SK-N-SH (cell line): Measurements from ENCODE around the gene GALNT17. TPM values are rescaled to one million over a fixed set of nuclear protein-coding genes. Genes with fewer than 3 reads are reported as not detected.

Experiments
- CTCF ChIA-PET: fragments of 300-600, 350-600 bp; formaldehyde crosslinking; extraction: SDS; loops from one replicate; lab custom pipeline; 2021; lab: Yijun Ruan, JAX
- POLR2A ChIA-PET: fragments of 350-600 bp; sonication (Branson Sonifier 250); formaldehyde crosslinking; extraction: SDS; loops from one replicate; lab custom pipeline; 2020; ENCODE audit warnings: antibody characterized with exemption, inconsistent platforms; lab: Yijun Ruan, JAX
- DNase-seq: peaks from one replicate; pipeline ENCODE4 v3.0.0; 2012
- H2AFZ ChIP-seq: fragments of 200-600 bp; sonication (generic); 2 replicates; pipeline ENCODE4 v1.8.1; 2016; ENCODE audit warnings: antibody characterized with exemption, mild to moderate bottlenecking, low read depth
- H3F3A ChIP-seq: fragments of 200-600 bp; sonication (generic); replicated peaks from 2 replicates; pipeline ENCODE3; 2016; ENCODE audit warnings: antibody characterized with exemption, mild to moderate bottlenecking; ENCODE audit not compliant: insufficient read depth
- H3K27ac ChIP-seq, 2 experiments: fragments of 200-500 bp in 1 of 2; fragments of 200-600 bp in 1 of 2; sonication (Bioruptor generic) in 1 of 2; sonication (generic), shearing (Covaris generic) in 1 of 2; 2 replicates each; pipeline versions ENCODE4 v1.5.1 to v1.6.1; 2014 to 2016; ENCODE audit warnings: low read depth in 2 of 2, inconsistent platforms in 1 of 2, low read length in 1 of 2, mild to moderate bottlenecking in 1 of 2, mixed read lengths in 1 of 2
- H3K27me3 ChIP-seq: fragments of 200-600 bp; sonication (generic), shearing (Covaris generic); 2 replicates; pipeline ENCODE4 v1.6.1; 2016; ENCODE audit warnings: mixed run types; ENCODE audit not compliant: insufficient read depth
- H3K36me3 ChIP-seq, 2 experiments: fragments of 200-500 bp in 1 of 2; fragments of 200-600 bp in 1 of 2; sonication (Bioruptor generic) in 1 of 2; sonication (generic) in 1 of 2; replicated peaks in 1 of 2; 2 replicates each; pipeline versions ENCODE3 to v1.5.1; 2014 to 2016; ENCODE audit warnings: low read length in 1 of 2, mild to moderate bottlenecking in 1 of 2; ENCODE audit not compliant: insufficient read depth in 2 of 2, control insufficient read depth in 1 of 2
- H3K4me1 ChIP-seq, 2 experiments: fragments of 200-500 bp in 1 of 2; fragments of 200-600 bp in 1 of 2; sonication (Bioruptor generic) in 1 of 2; sonication (generic), shearing (Covaris generic) in 1 of 2; 2 replicates each; pipeline versions ENCODE4 v1.5.1 to v1.6.1; 2014 to 2016; ENCODE audit warnings: low read depth in 1 of 2, low read length in 1 of 2, mixed run types in 1 of 2; ENCODE audit not compliant: insufficient read depth in 2 of 2, control insufficient read depth in 1 of 2
- H3K4me2 ChIP-seq: fragments of 200-600 bp; sonication (generic), shearing (Covaris generic); 2 replicates; pipeline ENCODE4 v1.6.1; 2017; ENCODE audit warnings: mixed run types
- H3K4me3 ChIP-seq, 2 experiments: fragments of 200-500 bp in 1 of 2; fragments of 200-600 bp in 1 of 2; sonication (Bioruptor generic) in 1 of 2; sonication (generic), shearing (Covaris generic) in 1 of 2; 2 replicates each; pipeline versions ENCODE4 v1.5.1 to v1.8.1; 2014 to 2016; ENCODE audit warnings: low read depth in 2 of 2, inconsistent platforms in 1 of 2, low read length in 1 of 2, mild to moderate bottlenecking in 1 of 2, mixed read lengths in 1 of 2, moderate library complexity in 1 of 2
- H3K79me2 ChIP-seq: fragments of 200-600 bp; sonication (generic); 2 replicates; pipeline ENCODE4 v1.8.1; 2017; ENCODE audit warnings: mild to moderate bottlenecking; ENCODE audit not compliant: insufficient read depth
- H3K9ac ChIP-seq: fragments of 200-600 bp; sonication (generic); 2 replicates; pipeline ENCODE4 v1.6.1; 2017; ENCODE audit warnings: mixed run types
- H3K9me2 ChIP-seq: fragments of 200-600 bp; sonication (generic); 2 replicates; pipeline ENCODE4 v1.6.1; 2017; ENCODE audit warnings: mixed run types
- H3K9me3 ChIP-seq: fragments of 200-600 bp; sonication (generic); 2 replicates; pipeline ENCODE4 v1.6.1; 2017; ENCODE audit warnings: mixed run types, mild to moderate bottlenecking, moderate library complexity
- H4K20me1 ChIP-seq: fragments of 200-600 bp; sonication (generic); 2 replicates; pipeline ENCODE4 v1.6.1; 2017; ENCODE audit warnings: mild to moderate bottlenecking, mixed run types; ENCODE audit not compliant: insufficient read depth
- CHD2 ChIP-seq: fragments of 150-350 bp; IDR thresholded peaks from 2 replicates; pipeline ENCODE4 v1.6.1; 2018; ENCODE audit warnings: low read length; ENCODE audit not compliant: partially characterized antibody
- ELF1 ChIP-seq: IDR thresholded peaks from 2 replicates; pipeline ENCODE4 v1.4.0; 2012
- FOSL2 ChIP-seq: IDR thresholded peaks from 2 replicates; pipeline ENCODE4 v1.4.0; 2012; ENCODE audit warnings: low read depth, mild to moderate bottlenecking, moderate library complexity, borderline replicate concordance
- FOXJ3 ChIP-seq: sonication (generic); formaldehyde crosslinking; IDR thresholded peaks from 2 replicates; pipeline ENCODE4 v1.5.1; 2020; ENCODE audit warnings: mild to moderate bottlenecking, missing genetic modification reagents
- GABPA ChIP-seq: IDR thresholded peaks from 2 replicates; pipeline ENCODE4 v1.4.0; 2012; ENCODE audit warnings: low read depth, mild to moderate bottlenecking
- JUND ChIP-seq: IDR thresholded peaks from 2 replicates; pipeline ENCODE4 v1.4.0; 2012
- MEF2A ChIP-seq: IDR thresholded peaks from 2 replicates; pipeline ENCODE4 v1.4.0; 2012; ENCODE audit warnings: low read depth, borderline replicate concordance
- NRF1 ChIP-seq: IDR thresholded peaks from 2 replicates; pipeline ENCODE4 v1.6.1; 2012; ENCODE audit warnings: low read depth, mild to moderate bottlenecking, low read length
- RFX5 ChIP-seq: IDR thresholded peaks from 2 replicates; pipeline ENCODE4 v1.6.1; 2012; ENCODE audit warnings: mild to moderate bottlenecking, improper control_type of control experiment, low read length
- SIN3A ChIP-seq: IDR thresholded peaks from 2 replicates; pipeline ENCODE4 v1.6.1; 2012; ENCODE audit warnings: low read depth, mild to moderate bottlenecking, low read length, moderate library complexity, borderline replicate concordance
- TAF1 ChIP-seq: IDR thresholded peaks from 2 replicates; pipeline ENCODE4 v1.6.1; 2012; ENCODE audit warnings: low read depth, mild to moderate bottlenecking, low read length, moderate library complexity, borderline replicate concordance
- YY1 ChIP-seq: IDR thresholded peaks from 2 replicates; pipeline ENCODE4 v1.4.0; 2012; ENCODE audit warnings: low read depth, mild to moderate bottlenecking
- WGBS: methylation state at CpG from one replicate; pipeline ENCODE4 v1.1.6; 2017; ENCODE audit warnings: low lambda C conversion rate; 5-methylcytosine and 5-hydroxymethylcytosine counted together
- polyA plus RNA-seq, 3 experiments: library from polyadenylated mRNA; depleted of rRNA; stranded (reverse); fragments of >200 nt; gene quantifications; 2 replicates each; pipeline ENCODE4 v1.2.3, GENCODE V29; 2012
- TF ChIP-seq, protein P1 (sequence below): fragments of 150-350 bp; IDR thresholded peaks from 2 replicates; pipeline ENCODE4 v1.6.1; 2017; ENCODE audit warnings: antibody characterized with exemption, low read length, low read depth, borderline replicate concordance
- TF ChIP-seq, protein P2 (sequence below): fragments of 150-350 bp; IDR thresholded peaks from 2 replicates; pipeline ENCODE4 v1.6.1; 2016; ENCODE audit warnings: mild to moderate bottlenecking, low read depth, low read length
- TF ChIP-seq, protein P3 (sequence below): IDR thresholded peaks from 2 replicates; pipeline ENCODE4 v1.4.0; 2012; ENCODE audit warnings: low read depth, borderline replicate concordance
- TF ChIP-seq, protein P4 (sequence below): IDR thresholded peaks from 2 replicates; pipeline ENCODE4 v1.4.0; 2012; ENCODE audit warnings: low read depth

Gene GALNT17
- polyA plus RNA-seq, 1 of the 3 experiments (the other 2 are of a cell fraction): not detected

DNA sequence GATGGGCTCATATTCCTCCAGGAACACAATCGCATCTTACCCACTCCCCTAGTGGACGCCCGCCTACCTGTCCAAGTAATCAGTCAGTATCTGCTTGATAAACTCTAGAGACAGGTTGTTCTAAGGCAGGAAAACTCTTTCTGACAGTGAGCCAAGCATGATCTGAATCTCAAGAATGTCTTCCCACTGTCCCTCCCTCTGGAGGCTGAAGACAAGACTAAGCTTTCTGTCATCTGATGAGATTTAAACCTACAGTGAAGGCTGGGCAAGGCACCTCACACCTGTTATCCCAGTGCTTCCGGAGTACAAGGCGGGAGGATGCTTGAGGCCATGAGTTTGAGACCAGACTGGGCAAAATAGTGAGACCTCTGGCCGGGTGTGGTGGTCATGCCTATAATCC, 586.6 kb downstream of the GALNT17 start:
- Histone ChIP-seq H4K20me1 (no peaks in the 10 kb centered on the region), H3K9me2 (no peaks in the 10 kb centered on the region), H3K27me3 (no peaks in the 10 kb centered on the region), H3K9ac (no peak overlapping the region), H3K79me2 (no peaks in the 10 kb centered on the region), H3F3A (no peaks in the 10 kb centered on the region), H3K4me1 (no peaks in the 10 kb centered on the region), H3K4me3 (no peak overlapping the region), H3K27ac (no peak overlapping the region), H3K9me3 (no peaks in the 10 kb centered on the region), H2AFZ (no peak overlapping the region), H3K4me2 (no peak overlapping the region), H3K36me3 (no peaks in the 10 kb centered on the region)
- POLR2A ChIA-PET: no interaction called here
- no peak for TF ChIP-seq CHD2
- no peak for TF ChIP-seq FOXJ3 (CRISPR knock-in tag)
- no peak for TF ChIP-seq YY1
- TF ChIP-seq, protein P1, sequence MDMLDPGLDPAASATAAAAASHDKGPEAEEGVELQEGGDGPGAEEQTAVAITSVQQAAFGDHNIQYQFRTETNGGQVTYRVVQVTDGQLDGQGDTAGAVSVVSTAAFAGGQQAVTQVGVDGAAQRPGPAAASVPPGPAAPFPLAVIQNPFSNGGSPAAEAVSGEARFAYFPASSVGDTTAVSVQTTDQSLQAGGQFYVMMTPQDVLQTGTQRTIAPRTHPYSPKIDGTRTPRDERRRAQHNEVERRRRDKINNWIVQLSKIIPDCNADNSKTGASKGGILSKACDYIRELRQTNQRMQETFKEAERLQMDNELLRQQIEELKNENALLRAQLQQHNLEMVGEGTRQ: no peak
- TF ChIP-seq, protein P2, sequence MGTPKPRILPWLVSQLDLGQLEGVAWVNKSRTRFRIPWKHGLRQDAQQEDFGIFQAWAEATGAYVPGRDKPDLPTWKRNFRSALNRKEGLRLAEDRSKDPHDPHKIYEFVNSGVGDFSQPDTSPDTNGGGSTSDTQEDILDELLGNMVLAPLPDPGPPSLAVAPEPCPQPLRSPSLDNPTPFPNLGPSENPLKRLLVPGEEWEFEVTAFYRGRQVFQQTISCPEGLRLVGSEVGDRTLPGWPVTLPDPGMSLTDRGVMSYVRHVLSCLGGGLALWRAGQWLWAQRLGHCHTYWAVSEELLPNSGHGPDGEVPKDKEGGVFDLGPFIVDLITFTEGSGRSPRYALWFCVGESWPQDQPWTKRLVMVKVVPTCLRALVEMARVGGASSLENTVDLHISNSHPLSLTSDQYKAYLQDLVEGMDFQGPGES: no peak
- no peak for TF ChIP-seq JUND
- TF ChIP-seq, protein P3, sequence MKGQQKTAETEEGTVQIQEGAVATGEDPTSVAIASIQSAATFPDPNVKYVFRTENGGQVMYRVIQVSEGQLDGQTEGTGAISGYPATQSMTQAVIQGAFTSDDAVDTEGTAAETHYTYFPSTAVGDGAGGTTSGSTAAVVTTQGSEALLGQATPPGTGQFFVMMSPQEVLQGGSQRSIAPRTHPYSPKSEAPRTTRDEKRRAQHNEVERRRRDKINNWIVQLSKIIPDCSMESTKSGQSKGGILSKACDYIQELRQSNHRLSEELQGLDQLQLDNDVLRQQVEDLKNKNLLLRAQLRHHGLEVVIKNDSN: no peak
- CTCF ChIA-PET: interaction anchor here (0.8 to 2.2 kb wide), 4 partner anchors 15 to 889 kb away, joined by 4 to 9 read pairs (median 4); no protein-coding TSS in a partner anchor
- 33% methylated on average over 6 of the region's 6 CpGs for WGBS
- no peak for DNase-seq

DNA sequence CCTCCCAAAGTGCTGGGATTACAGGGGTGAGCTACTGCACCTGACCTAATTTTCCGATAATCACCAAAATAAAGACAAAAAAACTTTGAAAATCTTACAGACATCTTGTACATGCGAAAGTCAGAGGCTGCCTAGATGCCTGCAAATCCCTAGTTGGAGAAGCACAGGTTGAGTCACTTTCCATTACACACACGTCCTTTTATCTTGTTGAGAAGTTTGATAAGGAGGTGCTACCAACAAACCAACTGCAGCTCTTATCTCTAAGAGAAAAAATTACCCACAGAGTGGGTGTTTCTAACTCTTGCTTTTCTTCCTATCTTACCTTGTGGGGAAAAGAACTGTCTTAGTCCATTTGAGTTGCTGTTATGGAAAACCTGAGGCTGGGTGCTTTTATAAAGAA, 589.8 kb downstream of the GALNT17 start:
- POLR2A ChIA-PET: no interaction called here
- no peak for DNase-seq
- H3K4me2 ChIP-seq: no peak overlapping the region
- CTCF ChIA-PET: interaction anchor here (0.9 to 3.4 kb wide), 4 partner anchors 12 to 893 kb away, joined by 3 to 23 read pairs (median 4); no protein-coding TSS in a partner anchor
- no peaks in the 10 kb centered on the region for H3F3A ChIP-seq
- H3K36me3 ChIP-seq: no peaks in the 10 kb centered on the region
- no peak overlapping the region for H3K9ac ChIP-seq
- H3K9me2 ChIP-seq: no peaks in the 10 kb centered on the region
- H4K20me1 ChIP-seq: no peaks in the 10 kb centered on the region
- 11% methylated on average over 3 of the region's 3 CpGs for WGBS
- H3K27ac ChIP-seq: no peak overlapping the region
- TF ChIP-seq NRF1 (no peak), YY1 (no peak), FOSL2 (no peak), GABPA (no peak), ELF1 (no peak), MEF2A (no peak), RFX5 (no peak), TAF1 (no peak), SIN3A (no peak)
- TF ChIP-seq, protein P3: no peak
- TF ChIP-seq, protein P4, sequence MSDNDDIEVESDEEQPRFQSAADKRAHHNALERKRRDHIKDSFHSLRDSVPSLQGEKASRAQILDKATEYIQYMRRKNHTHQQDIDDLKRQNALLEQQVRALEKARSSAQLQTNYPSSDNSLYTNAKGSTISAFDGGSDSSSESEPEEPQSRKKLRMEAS: no peak
- H3K4me3 ChIP-seq: no peak overlapping the region
- H3K27me3 ChIP-seq: no peaks in the 10 kb centered on the region
- H3K9me3 ChIP-seq: no peaks in the 10 kb centered on the region
- H2AFZ ChIP-seq: no peak overlapping the region
- H3K79me2 ChIP-seq: no peaks in the 10 kb centered on the region
- H3K4me1 ChIP-seq: no peaks in the 10 kb centered on the region
